Smooth muscle cell of trachea (primary cell): Measurements from ENCODE around the gene PAIP1. TPM values are rescaled to one million over a fixed set of nuclear protein-coding genes. Genes with fewer than 3 reads are reported as not detected.

Source experiments
- total RNA-seq: library from RNA; depleted of rRNA; stranded (reverse); fragments of >200 nt; gene quantifications from 2 replicates; pipeline ENCODE4 v1.2.1, GENCODE V29; 2014

Gene PAIP1, protein sequence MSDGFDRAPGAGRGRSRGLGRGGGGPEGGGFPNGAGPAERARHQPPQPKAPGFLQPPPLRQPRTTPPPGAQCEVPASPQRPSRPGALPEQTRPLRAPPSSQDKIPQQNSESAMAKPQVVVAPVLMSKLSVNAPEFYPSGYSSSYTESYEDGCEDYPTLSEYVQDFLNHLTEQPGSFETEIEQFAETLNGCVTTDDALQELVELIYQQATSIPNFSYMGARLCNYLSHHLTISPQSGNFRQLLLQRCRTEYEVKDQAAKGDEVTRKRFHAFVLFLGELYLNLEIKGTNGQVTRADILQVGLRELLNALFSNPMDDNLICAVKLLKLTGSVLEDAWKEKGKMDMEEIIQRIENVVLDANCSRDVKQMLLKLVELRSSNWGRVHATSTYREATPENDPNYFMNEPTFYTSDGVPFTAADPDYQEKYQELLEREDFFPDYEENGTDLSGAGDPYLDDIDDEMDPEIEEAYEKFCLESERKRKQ
- total RNA-seq = 80.3 and 95.6 TPM in 2 replicates

GRCh38 chr5:43556857-43557542, at the start of gene PAIP1:
TSS of gene PAIP1 (minus strand) at chr5:43557077. CDS start at chr5:43556846, 231 bp downstream.

DNA sequence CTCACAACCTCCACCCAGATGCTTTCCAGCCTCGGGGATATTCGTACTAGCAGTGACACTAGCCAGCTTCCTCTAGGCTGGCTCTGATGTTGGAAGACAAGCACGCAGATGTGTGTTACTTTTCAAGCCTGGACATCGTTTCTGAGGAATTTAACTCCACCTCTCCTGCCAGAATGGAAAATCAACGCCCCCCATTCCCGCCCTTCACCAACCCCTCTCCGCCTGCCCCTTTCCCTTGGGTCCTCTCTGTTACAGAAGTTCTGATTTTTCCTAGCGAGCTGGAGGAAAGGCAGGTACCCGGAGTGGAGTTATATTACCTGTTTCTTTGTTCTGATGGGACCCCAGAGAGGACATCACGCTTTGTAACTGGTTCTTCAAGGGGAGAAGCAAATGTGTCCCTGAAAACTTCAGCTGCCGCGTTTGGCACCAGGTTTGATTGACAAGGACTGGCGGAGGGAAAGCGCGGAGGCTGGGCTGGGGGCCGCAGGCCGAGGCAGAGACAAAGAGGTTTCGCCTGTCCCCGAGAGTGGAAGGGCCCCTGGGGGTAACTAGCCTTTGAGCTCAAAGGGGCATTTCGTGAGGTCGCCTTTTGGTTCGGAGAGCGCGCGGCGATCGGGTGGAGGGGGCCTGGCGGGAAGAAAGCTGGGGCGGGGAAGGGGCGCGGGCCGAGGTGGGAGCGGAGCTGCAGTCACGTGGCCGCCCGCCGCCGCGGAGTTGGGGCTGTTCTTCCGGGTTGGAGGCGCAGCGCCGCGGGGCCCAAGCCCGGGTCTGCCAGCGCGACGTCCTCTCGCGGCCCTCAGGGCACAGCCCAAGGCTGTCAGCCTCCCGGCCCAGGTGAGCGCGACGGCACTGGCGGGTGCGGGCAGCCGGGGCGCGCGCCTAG, 45.8 kb upstream of the PAIP1 start, which contains the start of gene NNT:
Gene NNT, plus strand, starts transcription at position 720 of the 883 bp plus-strand sequence. CDS start 6,016 bp downstream, outside the sequence.

DNA sequence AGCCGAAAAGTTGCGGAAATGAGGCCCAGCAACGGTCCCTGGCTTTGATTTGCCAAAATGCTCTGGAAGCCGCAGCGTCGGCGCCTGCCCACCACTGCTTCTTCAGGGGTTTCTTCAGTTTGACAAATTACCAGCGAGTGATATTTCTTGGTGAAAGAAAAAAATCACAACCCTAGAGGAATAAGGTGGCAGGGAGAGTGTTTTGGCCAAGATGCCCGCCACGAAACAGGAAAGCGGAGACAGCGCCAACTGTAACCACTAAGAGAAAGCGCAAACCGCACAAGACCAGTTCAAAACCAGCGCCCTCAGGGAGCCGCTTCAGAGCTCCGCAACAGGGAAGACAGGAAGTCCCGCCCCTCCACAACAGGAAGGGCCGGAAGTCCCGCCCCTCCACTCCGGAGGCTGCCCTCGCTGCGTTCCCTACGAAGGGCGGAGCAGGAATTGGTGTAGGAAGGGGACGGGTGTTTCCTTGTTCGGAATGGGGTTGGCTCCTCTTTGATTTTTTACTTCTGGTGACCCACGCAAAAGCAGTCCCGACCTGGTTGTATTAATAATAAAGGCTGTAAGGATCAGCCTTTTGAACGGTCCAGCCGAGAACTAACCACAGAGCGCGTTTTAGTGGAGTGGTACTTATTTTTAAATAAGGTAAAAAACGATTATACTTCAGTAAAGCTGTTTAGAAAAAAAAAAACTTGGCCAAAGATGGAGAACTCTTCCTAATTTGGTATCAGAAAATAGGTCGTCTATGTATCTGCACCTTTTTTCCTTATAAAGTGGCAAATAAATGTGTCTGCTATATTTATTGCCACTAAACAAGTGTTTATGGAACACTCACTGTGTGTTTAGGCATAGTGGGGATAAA, 41.8 kb downstream of the PAIP1 start, which contains the start of gene C5orf34:
Gene C5orf34, minus strand, starts transcription at position 333 of the 862 bp plus-strand sequence. CDS start 5,809 bp downstream, outside the sequence.

GRCh38 chr5:43483298-43484105, 73.4 kb downstream of the PAIP1 start, which contains the start of gene TMEM267:
TSS of gene TMEM267 (minus strand) at chr5:43483865. CDS start at chr5:43453969, 29,896 bp downstream.

Other genes starting within 250 kb of the PAIP1 start
- gene HMGCS1, start 243.7 kb downstream of the PAIP1 start, total RNA-seq = 31.6 and 152 TPM in 2 replicates
- gene CCL28, start 144.7 kb downstream of the PAIP1 start, total RNA-seq = 1.3 and 2.9 TPM in 2 replicates
- gene TMEM267, start 73.2 kb downstream of the PAIP1 start, total RNA-seq = 11.8 and 13.4 TPM in 2 replicates
- gene C5orf34, start 41.9 kb downstream of the PAIP1 start, total RNA-seq = 1.3 and 6.3 TPM in 2 replicates
- 96.8 and 109 TPM in 2 replicates for gene NNT, start 46.1 kb upstream of the PAIP1 start, total RNA-seq